H9 (cell line): Measurements from ENCODE around the gene FDX2. TPM values are rescaled to one million over a fixed set of nuclear protein-coding genes. Genes with fewer than 3 reads are reported as not detected.

Experiments used
- DNase-seq: peaks from one replicate; pipeline ENCODE4 v3.0.0-alpha.2; 2017
- H2AFZ ChIP-seq: one replicate; pipeline ENCODE4 v1.6.1; 2013; ENCODE audit warnings: mild to moderate bottlenecking, low read length, control low read depth, moderate library complexity
- H2AK5ac ChIP-seq: 2 replicates; pipeline ENCODE4 v1.6.1; 2013; ENCODE audit warnings: low read length, control low read depth, mixed read lengths; ENCODE audit not compliant: insufficient read length
- H2BK120ac ChIP-seq: one replicate; pipeline ENCODE4 v1.6.1; 2013; ENCODE audit warnings: low read depth, mild to moderate bottlenecking, low read length, control low read depth, inconsistent platforms; ENCODE audit not compliant: poor library complexity, severe bottlenecking
- H2BK12ac ChIP-seq: 2 replicates; pipeline ENCODE4 v1.6.1; 2013; ENCODE audit warnings: low read length, control low read depth, mixed read lengths, low read depth; ENCODE audit not compliant: insufficient read length
- H2BK15ac ChIP-seq: 2 replicates; pipeline ENCODE4 v1.6.1; 2013; ENCODE audit warnings: low read depth, low read length, control low read depth
- H2BK20ac ChIP-seq: one replicate; pipeline ENCODE4 v1.6.1; 2013; ENCODE audit warnings: low read depth, mild to moderate bottlenecking, low read length, control low read depth, inconsistent platforms; ENCODE audit not compliant: poor library complexity, severe bottlenecking
- H2BK5ac ChIP-seq: 2 replicates; pipeline ENCODE4 v1.6.1; 2013; ENCODE audit warnings: low read length, control low read depth, mixed read lengths; ENCODE audit not compliant: insufficient read length
- H3K14ac ChIP-seq: 2 replicates; pipeline ENCODE4 v1.6.1; 2013; ENCODE audit warnings: low read length, control low read depth; ENCODE audit not compliant: insufficient read depth
- H3K18ac ChIP-seq: 2 replicates; pipeline ENCODE4 v1.6.1; 2013; ENCODE audit warnings: low read depth, mild to moderate bottlenecking, mixed read lengths, low read length, control low read depth; ENCODE audit not compliant: insufficient read length
- H3K23ac ChIP-seq: 2 replicates; pipeline ENCODE4 v1.6.1; 2013; ENCODE audit warnings: low read length, control low read depth, mixed read lengths, low read depth; ENCODE audit not compliant: insufficient read length
- H3K23me2 ChIP-seq: 2 replicates; pipeline ENCODE4 v1.6.1; 2013; ENCODE audit warnings: low read depth, mild to moderate bottlenecking, mixed read lengths, low read length, control low read depth; ENCODE audit not compliant: insufficient read length, poor library complexity, severe bottlenecking
- H3K27ac ChIP-seq: 2 replicates; pipeline ENCODE4 v1.5.1; 2013; ENCODE audit warnings: low read length, control low read depth, mixed read lengths, low read depth; ENCODE audit not compliant: insufficient read length
- H3K27me3 ChIP-seq: 2 replicates; pipeline ENCODE4 v1.6.1; 2013; ENCODE audit warnings: low read length, control low read depth, inconsistent platforms; ENCODE audit not compliant: insufficient read depth
- H3K4ac ChIP-seq: 2 replicates; pipeline ENCODE4 v1.6.1; 2013; ENCODE audit warnings: low read depth, mild to moderate bottlenecking, control low read depth, inconsistent platforms, low read length, moderate library complexity
- H3K4me1 ChIP-seq: 2 replicates; pipeline ENCODE4 v1.6.1; 2013; ENCODE audit warnings: low read length, control low read depth, inconsistent platforms; ENCODE audit not compliant: insufficient read depth
- H3K4me2 ChIP-seq: 2 replicates; pipeline ENCODE4 v1.6.1; 2013; ENCODE audit warnings: low read length, control low read depth, mixed read lengths; ENCODE audit not compliant: insufficient read length, insufficient read depth
- H3K56ac ChIP-seq: 2 replicates; pipeline ENCODE4 v1.6.1; 2013; ENCODE audit warnings: low read depth, mild to moderate bottlenecking, mixed read lengths, low read length, control low read depth; ENCODE audit not compliant: insufficient read length
- H3K79me1 ChIP-seq: 2 replicates; pipeline ENCODE4 v1.6.1; 2013; ENCODE audit warnings: low read depth, mild to moderate bottlenecking, moderate library complexity, low read length, control low read depth, inconsistent platforms; ENCODE audit not compliant: insufficient read depth, poor library complexity, severe bottlenecking
- H3K79me2 ChIP-seq: 2 replicates; pipeline ENCODE4 v1.6.1; 2013; ENCODE audit warnings: low read length, control low read depth, inconsistent platforms; ENCODE audit not compliant: insufficient read depth
- H3K9ac ChIP-seq: 2 replicates; pipeline ENCODE4 v1.6.1; 2013; ENCODE audit warnings: low read length, control low read depth, mixed read lengths; ENCODE audit not compliant: insufficient read length; ENCODE audit errors: extremely low read depth
- H3K9me3 ChIP-seq: one replicate; pipeline ENCODE4 v1.6.1; 2013; ENCODE audit warnings: low read depth, low read length, inconsistent platforms; ENCODE audit not compliant: control insufficient read depth
- H3T11ph ChIP-seq: one replicate; pipeline ENCODE4 v1.6.1; 2013; ENCODE audit warnings: mild to moderate bottlenecking, low read length, control low read depth, inconsistent platforms
- H4K20me1 ChIP-seq: one replicate; pipeline ENCODE4 v1.6.1; 2013; ENCODE audit not compliant: control insufficient read depth, insufficient read length, insufficient read depth
- H4K5ac ChIP-seq: 2 replicates; pipeline ENCODE4 v1.6.1; 2013; ENCODE audit warnings: low read depth, mild to moderate bottlenecking, mixed read lengths, low read length, control low read depth; ENCODE audit not compliant: insufficient read length
- H4K8ac ChIP-seq: replicated peaks from 2 replicates; pipeline ENCODE4 v1.6.1; 2013; ENCODE audit warnings: low read length, control low read depth, mixed read lengths, low read depth; ENCODE audit not compliant: insufficient read length
- H4K91ac ChIP-seq: 2 replicates; pipeline ENCODE4 v1.6.1; 2013; ENCODE audit warnings: low read depth, mild to moderate bottlenecking, moderate library complexity, mixed read lengths, low read length, control low read depth; ENCODE audit not compliant: insufficient read length
- H3K27ac Mint-ChIP-seq, 3 experiments: 2 replicates in 2 of 3; 3 replicates in 1 of 3; pipeline ENCODE4 v1.8.0; 2020 to 2021; ENCODE audit warnings: mixed read lengths in 3 of 3, mild to moderate bottlenecking in 1 of 3, moderate library complexity in 1 of 3
- H3K27me3 Mint-ChIP-seq: 2 replicates; pipeline ENCODE4 v1.8.0; 2021; ENCODE audit warnings: low read depth, mild to moderate bottlenecking, moderate library complexity, mixed read lengths
- H3K36me3 Mint-ChIP-seq, 3 experiments: 2 replicates in 2 of 3; 3 replicates in 1 of 3; pipeline ENCODE4 v1.8.0; 2020 to 2021; ENCODE audit warnings: low read depth in 3 of 3, mixed read lengths in 3 of 3; ENCODE audit not compliant: insufficient read depth in 1 of 3
- H3K4me1 Mint-ChIP-seq, 2 experiments: 2 replicates each; pipeline ENCODE4 v1.8.0; 2020; ENCODE audit warnings: mixed read lengths in 2 of 2
- H3K4me3 Mint-ChIP-seq, 2 experiments: 2 replicates in 1 of 2; 3 replicates in 1 of 2; pipeline ENCODE4 v1.8.0; 2020 to 2021; ENCODE audit warnings: mild to moderate bottlenecking in 2 of 2, mixed read lengths in 2 of 2, moderate library complexity in 1 of 2
- H3K9me3 Mint-ChIP-seq, 2 experiments: 2 replicates in 1 of 2; 3 replicates in 1 of 2; pipeline ENCODE4 v1.8.0; 2020; ENCODE audit warnings: mild to moderate bottlenecking in 2 of 2, mixed read lengths in 2 of 2, moderate library complexity in 1 of 2
- WGBS: extraction: QIAGEN DNeasy Blood & Tissue Kit; methylation state at CpG from one replicate; pipeline ENCODE4 v1.1.7; 2013; ENCODE audit warnings: missing lambda C conversion rate, low lambda C conversion rate, mixed read lengths; ENCODE audit not compliant: insufficient read length; ENCODE audit errors: extremely low coverage; 5-methylcytosine and 5-hydroxymethylcytosine counted together
- total RNA-seq: library from RNA; stranded (reverse); gene quantifications from 2 replicates; pipeline ENCODE4 v1.2.1, GENCODE V29; 2021
- TF ChIP-seq, protein P1 (sequence below): fragments of 200-600 bp; sonication (generic); conservative IDR thresholded peaks from 3 replicates; pipeline ENCODE4 v1.8.0; 2021; ENCODE audit warnings: antibody characterized with exemption, mild to moderate bottlenecking

Gene FDX2
- total RNA-seq, 1 experiment from 2014 or later: 27.7 TPM

DNA sequence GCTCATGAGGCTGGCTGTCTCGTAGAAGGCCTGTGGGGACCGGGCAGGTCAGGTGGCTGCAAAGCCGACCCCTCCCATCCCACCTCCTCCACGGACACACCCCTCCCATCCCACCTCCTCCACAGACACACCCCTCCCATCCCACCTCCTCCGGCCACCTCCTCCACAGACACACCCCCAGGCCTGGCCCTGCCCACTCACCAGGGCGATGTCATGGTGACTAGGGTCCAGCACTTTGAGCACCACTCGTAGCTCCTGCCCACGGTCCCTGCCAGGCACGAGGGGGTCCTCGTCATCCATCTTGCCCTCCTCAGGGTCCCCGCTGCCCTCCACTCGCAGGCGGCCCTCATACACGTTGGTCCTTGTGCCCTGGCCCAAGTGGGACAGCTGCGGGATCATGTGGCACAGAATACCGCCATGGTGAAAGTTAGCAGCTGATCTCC is 45.8 kb upstream of the FDX2 start:
- no peaks in the 10 kb centered on the region for H3K79me1 ChIP-seq
- no peaks in the 10 kb centered on the region for H3K79me2 ChIP-seq
- H3K4me2 ChIP-seq: no peak overlapping the region
- H3K23me2 ChIP-seq: no peaks in the 10 kb centered on the region
- no peak overlapping the region for H2BK12ac ChIP-seq
- H4K20me1 ChIP-seq: no peaks in the 10 kb centered on the region
- H3K27me3 ChIP-seq: no peaks in the 10 kb centered on the region
- DNase-seq: no peak
- no peak overlapping the region for H3T11ph ChIP-seq
- H3K9ac ChIP-seq: no peak overlapping the region
- Mint-ChIP-seq H3K27ac (peak overlapping the region in 1 of 3 experiments; percentile 78; a peak in 1 of 7 replicates), H3K4me3 (no peak overlapping the region), H3K36me3 (peaks cover 7 to 46% (median 37%) of the 10 kb centered on the region in 3 experiments; a peak in 6 of 7 replicates), H3K4me1 (no peaks in the 10 kb centered on the region), H3K9me3 (no peaks in the 10 kb centered on the region), H3K27me3 (no peaks in the 10 kb centered on the region; the same call in 1 of the 2 replicates)
- no peak overlapping the region for H4K5ac ChIP-seq
- no CpG with 5 or more reads among the region's 16 CpGs for WGBS
- no peak overlapping the region for H2BK120ac ChIP-seq
- no peak overlapping the region for H2BK20ac ChIP-seq
- H4K91ac ChIP-seq: no peak overlapping the region
- no peak overlapping the region for H3K14ac ChIP-seq
- H3K4me1 ChIP-seq: no peaks in the 10 kb centered on the region
- H3K27ac ChIP-seq: no peak overlapping the region
- no peak overlapping the region for H3K4ac ChIP-seq
- no peak overlapping the region for H2AFZ ChIP-seq
- H2BK5ac ChIP-seq: no peak overlapping the region
- H3K18ac ChIP-seq: no peak overlapping the region
- no peak overlapping the region for H3K23ac ChIP-seq
- no peak overlapping the region for H3K56ac ChIP-seq
- TF ChIP-seq, protein P1, sequence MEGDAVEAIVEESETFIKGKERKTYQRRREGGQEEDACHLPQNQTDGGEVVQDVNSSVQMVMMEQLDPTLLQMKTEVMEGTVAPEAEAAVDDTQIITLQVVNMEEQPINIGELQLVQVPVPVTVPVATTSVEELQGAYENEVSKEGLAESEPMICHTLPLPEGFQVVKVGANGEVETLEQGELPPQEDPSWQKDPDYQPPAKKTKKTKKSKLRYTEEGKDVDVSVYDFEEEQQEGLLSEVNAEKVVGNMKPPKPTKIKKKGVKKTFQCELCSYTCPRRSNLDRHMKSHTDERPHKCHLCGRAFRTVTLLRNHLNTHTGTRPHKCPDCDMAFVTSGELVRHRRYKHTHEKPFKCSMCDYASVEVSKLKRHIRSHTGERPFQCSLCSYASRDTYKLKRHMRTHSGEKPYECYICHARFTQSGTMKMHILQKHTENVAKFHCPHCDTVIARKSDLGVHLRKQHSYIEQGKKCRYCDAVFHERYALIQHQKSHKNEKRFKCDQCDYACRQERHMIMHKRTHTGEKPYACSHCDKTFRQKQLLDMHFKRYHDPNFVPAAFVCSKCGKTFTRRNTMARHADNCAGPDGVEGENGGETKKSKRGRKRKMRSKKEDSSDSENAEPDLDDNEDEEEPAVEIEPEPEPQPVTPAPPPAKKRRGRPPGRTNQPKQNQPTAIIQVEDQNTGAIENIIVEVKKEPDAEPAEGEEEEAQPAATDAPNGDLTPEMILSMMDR: no peak
- no peak overlapping the region for H2AK5ac ChIP-seq
- H3K9me3 ChIP-seq: no peaks in the 10 kb centered on the region
- H4K8ac ChIP-seq: no peak overlapping the region
- H2BK15ac ChIP-seq: no peak overlapping the region
